Stromal cell of bone marrow (primary cell): ENCODE results near the gene MYBPH.

Experiments used
- DNase-seq: peaks from one replicate; pipeline ENCODE4 v3.0.0-alpha.2; 2012; ENCODE audit warnings: low read depth

Gene MYBPH

GRCh38 chr1:203199816-203200571 is 24.4 kb upstream of the MYBPH start:
- peak; percentile 95 for DNase-seq

- no peak for DNase-seq
Measured at GRCh38 chr1:203199481-203199815, 23.8 kb upstream of the MYBPH start.

- DNase-seq: no peak
Measured at GRCh38 chr1:203199002-203199401, 23.4 kb upstream of the MYBPH start.

GRCh38 chr1:203197625-203198024 is 22.0 kb upstream of the MYBPH start:
- no peak for DNase-seq

GRCh38 chr1:203196371-203196770 is 20.7 kb upstream of the MYBPH start:
- DNase-seq: no peak

- no peak for DNase-seq
Measured at GRCh38 chr1:203190949-203191348, 15.3 kb upstream of the MYBPH start.

GRCh38 chr1:203189951-203190352 is 14.3 kb upstream of the MYBPH start:
- DNase-seq: peak; percentile 53

- no peak for DNase-seq
Measured at GRCh38 chr1:203188686-203189232, 13.1 kb upstream of the MYBPH start.

GRCh38 chr1:203187689-203188264 is 12.2 kb upstream of the MYBPH start:
- no peak for DNase-seq

GRCh38 chr1:203187304-203187685 is 11.7 kb upstream of the MYBPH start:
- no peak for DNase-seq

GRCh38 chr1:203186446-203187303 is 11.0 kb upstream of the MYBPH start, which contains the start of gene CHI3L1:
CHI3L1 (minus strand) TSS chr1:203186704; CDS start chr1:203186623, 81 bp downstream.
- DNase-seq: no peak

GRCh38 chr1:203186091-203186445 is 10.4 kb upstream of the MYBPH start:
- DNase-seq: no peak

GRCh38 chr1:203185585-203185984 is 10.0 kb upstream of the MYBPH start:
- no peak for DNase-seq

- DNase-seq: no peak
Measured at GRCh38 chr1:203185061-203185461, 9.4 kb upstream of the MYBPH start.

- DNase-seq: no peak
Measured at GRCh38 chr1:203184467-203184866, 8.8 kb upstream of the MYBPH start.

GRCh38 chr1:203183828-203184227 is 8.2 kb upstream of the MYBPH start:
- DNase-seq: no peak

- DNase-seq: no peak
Measured at GRCh38 chr1:203182387-203182953, 6.8 kb upstream of the MYBPH start.

GRCh38 chr1:203181586-203182386 is 6.2 kb upstream of the MYBPH start:
- no peak for DNase-seq

- DNase-seq: no peak
Measured at GRCh38 chr1:203180611-203181330, 5.1 kb upstream of the MYBPH start.

- no peak for DNase-seq
Measured at GRCh38 chr1:203179667-203180005, 4.0 kb upstream of the MYBPH start.
